ENCODE measurements around the gene EXD3.
A peak's percentile ranks its signal among the peaks of the same experiment; 100 is the strongest.

Gene EXD3

DNA sequence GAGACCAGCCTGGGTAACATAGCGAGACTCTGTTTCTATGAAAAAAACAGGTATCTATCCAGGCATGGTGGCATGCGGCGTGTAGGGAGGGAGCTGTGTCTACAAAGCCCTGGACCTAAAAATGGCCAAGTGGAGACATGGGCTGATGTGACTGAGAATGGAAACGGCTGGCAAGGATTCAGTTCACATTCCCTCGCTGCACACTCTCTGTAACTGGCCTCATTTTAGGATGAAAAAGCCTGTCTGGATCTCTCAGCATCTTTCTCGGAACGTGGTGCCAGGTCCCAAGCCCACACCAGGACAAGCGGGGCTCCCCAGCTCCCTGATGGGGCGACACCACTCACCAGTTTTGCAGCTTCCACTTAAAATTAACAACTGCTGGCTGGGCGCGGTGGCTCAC, 13.4 kb downstream of the EXD3 start:
- DNase-seq = no peak

DNA sequence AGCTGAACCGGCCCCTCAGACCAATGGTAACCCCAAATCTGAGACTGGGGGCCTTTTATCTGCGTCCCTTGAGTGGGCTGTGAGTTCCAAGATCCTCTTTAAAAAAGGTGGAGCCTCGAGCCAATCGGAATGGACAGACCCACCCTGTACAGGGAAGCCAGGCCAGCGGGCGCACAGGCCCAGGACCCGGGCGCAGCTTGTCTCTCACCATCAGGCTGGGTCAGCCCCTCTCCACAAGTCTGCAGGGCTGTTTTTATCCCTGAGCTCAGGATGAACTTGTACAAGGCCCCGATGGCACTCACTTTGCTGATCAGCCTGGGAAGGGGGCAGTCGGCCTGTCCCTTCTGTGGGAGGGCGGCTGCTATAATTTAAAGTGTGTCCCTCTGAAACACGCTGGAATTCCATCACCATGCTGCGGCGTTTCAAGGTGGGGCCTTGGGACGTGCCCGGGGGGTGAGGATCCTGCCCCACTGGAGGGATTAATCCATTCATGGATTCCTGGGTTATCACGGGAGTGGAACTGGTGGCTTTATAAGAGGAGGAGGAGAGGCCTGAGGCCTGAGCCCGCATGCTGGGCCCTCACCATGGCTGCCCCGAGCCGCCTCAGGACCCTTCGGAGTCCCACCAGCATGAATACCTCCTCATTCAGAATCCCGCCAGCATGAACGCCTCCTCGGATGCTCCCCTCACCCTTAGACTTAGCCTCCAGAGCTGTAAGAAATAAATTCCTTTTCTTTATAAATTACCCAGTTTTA, 14.1 kb downstream of the EXD3 start:
- no peak for DNase-seq

- no peak for DNase-seq
These were observed 15.2 kb downstream of the EXD3 start for GRCh38 chr9:137407590-137408300.

- DNase-seq = peak; percentile 41
These were observed 15.9 kb downstream of the EXD3 start for GRCh38 chr9:137406876-137407589.

- no peak for DNase-seq
These were observed 16.7 kb downstream of the EXD3 start for GRCh38 chr9:137406085-137406760.

GRCh38 chr9:137405677-137406081, 17.3 kb downstream of the EXD3 start:
- DNase-seq = no peak

- DNase-seq = no peak
These were observed 17.9 kb downstream of the EXD3 start for GRCh38 chr9:137404961-137405567.

DNA sequence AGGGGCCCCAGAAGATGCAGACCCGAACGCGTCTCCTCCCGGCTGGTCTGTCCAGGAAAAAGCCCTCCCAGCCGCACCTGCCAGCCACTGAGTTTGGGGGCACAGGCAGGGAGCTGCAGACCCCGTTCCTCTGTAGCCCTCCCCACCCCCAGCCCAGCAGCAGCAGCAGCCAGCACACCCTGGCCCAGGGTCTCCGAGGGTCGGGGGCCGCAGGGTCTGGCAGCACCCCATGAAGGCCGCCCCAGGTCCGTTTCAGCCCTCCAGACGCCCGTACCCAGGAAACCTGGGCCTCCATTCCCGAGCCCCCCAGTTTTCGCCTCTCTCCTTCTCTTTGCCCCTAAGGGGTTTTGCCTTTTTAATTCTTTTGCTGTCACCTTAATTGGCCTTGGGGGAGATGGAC, 19.7 kb downstream of the EXD3 start:
- DNase-seq = no peak

- no peak for DNase-seq
These were observed 20.2 kb downstream of the EXD3 start for GRCh38 chr9:137402746-137403145.

GRCh38 chr9:137398561-137399468, 24.1 kb downstream of the EXD3 start:
- DNase-seq = no peak

- no peak for DNase-seq
These were observed 25.1 kb downstream of the EXD3 start for GRCh38 chr9:137397675-137398423.

- DNase-seq = no peak
These were observed 26.2 kb downstream of the EXD3 start for GRCh38 chr9:137396634-137397367.

GRCh38 chr9:137396227-137396626, 26.7 kb downstream of the EXD3 start:
- no peak for DNase-seq

DNA sequence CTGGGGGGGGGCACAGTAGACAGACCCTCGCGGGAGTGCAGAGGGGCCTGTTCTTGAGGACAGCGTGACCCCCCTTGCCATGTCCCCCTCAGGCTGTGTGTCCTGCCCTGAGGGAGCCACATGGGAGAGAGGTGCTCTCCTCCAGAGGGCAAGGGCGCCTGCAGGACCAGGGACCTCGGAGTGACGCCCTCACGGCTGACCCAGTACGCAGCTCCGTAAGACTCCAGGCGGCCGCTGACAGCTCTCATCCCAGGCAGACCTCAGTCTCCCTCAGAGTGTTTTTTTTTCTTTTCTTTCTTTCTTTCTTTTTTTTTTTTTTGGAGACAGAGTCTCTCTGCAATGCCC, 27.3 kb downstream of the EXD3 start:
- DNase-seq = no peak

GRCh38 chr9:137394866-137395665, 27.9 kb downstream of the EXD3 start:
- DNase-seq = no peak

- no peak for DNase-seq
These were observed 29.5 kb downstream of the EXD3 start for GRCh38 chr9:137393176-137394150.

GRCh38 chr9:137392232-137393007, 30.5 kb downstream of the EXD3 start:
- no peak for DNase-seq

DNA sequence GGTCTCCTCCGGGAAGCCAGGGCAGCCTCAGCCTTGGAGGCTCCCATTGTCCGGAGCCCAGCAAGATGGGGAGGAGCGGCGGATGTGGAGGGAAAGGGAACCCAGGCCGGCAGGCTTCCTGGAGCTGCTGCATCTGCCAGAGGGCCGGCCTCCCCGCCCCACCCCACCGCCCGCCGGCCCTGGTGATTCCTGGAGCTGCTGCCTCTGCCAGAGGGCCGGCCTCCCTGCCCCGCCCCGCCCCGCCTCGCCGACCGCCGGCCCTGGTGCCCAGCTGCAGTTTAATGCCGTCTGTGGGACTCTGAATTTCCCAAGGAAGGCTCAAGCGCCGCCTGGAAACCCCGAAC, 31.6 kb downstream of the EXD3 start:
- no peak for DNase-seq

All from CD4-positive, alpha-beta T cell treated with Interleukin-4 for 4 hours (primary cell).